Renal cortical epithelial cell (primary cell): ENCODE data around the gene EGFR. TPM values are rescaled to one million over a fixed set of nuclear protein-coding genes. Genes with fewer than 3 reads are reported as not detected.
A peak's percentile ranks its signal among the peaks of the same experiment; 100 is the strongest.

Experiments used
- DNase-seq: peaks from one replicate; pipeline ENCODE4 v3.0.0-alpha.2; 2011; ENCODE audit warnings: low read depth
- total RNA-seq: library from RNA; depleted of rRNA; stranded (reverse); fragments of >200 nt; gene quantifications from 2 replicates; pipeline ENCODE4 v1.2.3, GENCODE V29; 2014

EGFR gene
- total RNA-seq, 1 donor from 2014 or later: 97.1 TPM

DNA sequence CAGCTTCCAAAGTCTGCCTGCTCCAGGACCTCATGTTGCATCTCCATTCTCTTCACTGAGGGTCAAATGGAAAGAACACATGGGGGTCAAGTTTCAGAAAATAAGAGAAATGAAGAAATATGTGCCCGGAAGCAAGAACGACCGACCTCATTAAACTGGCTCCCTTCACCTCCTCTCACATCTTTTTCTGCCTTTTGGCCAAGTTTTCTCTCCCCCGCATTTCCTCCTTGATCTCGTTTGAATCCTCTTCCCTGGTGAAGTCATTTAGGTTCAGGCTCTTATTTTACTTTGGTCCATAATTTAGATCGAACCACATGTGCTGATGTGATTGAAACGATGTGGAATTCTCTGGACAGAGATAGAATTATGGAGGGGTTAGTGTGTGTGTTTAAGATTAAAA, 44.2 kb downstream of the EGFR start:
- no peak for DNase-seq

DNA sequence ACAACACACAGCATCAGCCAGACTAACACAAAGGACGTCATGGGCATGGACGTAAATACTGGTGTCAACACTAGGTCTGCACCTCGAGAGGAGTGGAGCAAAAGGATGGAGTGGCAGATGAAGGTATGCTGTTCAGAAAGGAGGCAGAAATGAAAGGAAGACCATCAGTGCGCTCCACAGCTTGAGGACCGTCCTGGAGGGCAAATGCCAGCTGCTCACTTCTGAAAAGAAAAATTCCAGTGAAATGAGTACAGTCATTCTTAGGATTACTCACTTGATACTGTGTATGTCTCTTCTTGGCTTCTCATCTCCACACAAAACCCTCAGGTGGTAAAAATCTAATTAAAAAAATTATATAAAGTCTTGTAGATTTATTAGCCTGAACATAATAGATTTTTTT, 44.8 kb downstream of the EGFR start:
- DNase-seq: peak; percentile 81

DNA sequence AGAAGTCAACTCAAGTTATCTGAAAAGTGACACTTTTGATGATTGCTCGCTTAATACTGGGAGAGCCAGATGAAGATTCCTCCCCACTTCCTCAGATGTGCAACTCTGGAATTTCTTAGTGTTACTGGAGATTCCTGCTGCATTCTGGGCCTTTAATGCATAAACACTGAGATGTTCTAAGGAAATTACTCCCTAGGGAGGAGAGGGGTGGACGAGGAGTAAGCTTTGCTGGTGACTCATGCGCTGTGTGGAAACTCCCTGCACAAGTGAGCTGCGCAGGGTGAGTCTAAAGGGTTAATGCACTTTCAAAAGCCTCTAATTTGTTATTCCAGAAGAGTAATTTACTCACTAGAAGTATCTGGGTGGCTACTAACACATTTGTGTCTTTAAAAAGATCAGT, 46.3 kb downstream of the EGFR start:
- peak; percentile 96 for DNase-seq

GRCh38 chr7:55065511-55066229, 46.9 kb downstream of the EGFR start:
- peak; percentile 95 for DNase-seq

- no peak for DNase-seq
These were observed 47.7 kb downstream of the EGFR start for GRCh38 chr7:55066524-55066923.

DNA sequence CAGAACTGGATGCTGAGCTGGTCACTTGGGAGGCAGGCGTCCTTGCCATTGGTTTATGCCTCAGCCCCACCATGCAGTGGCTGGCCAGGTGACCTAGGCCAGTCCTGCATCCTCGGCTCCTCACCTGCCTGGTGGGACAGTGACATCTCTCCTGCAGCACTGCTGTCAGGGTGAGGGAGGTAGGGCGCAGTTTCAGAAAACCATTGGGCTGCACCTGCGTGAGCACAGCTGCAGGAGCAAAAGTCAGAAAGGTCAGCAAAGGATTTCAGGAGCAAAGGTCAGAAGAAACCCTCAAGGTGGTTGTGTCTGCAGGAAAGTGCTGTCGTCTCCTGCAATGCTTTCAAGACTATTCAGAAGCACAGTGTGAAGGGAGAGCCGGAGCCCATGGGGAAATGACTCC, 48.1 kb downstream of the EGFR start:
- no peak for DNase-seq

DNA sequence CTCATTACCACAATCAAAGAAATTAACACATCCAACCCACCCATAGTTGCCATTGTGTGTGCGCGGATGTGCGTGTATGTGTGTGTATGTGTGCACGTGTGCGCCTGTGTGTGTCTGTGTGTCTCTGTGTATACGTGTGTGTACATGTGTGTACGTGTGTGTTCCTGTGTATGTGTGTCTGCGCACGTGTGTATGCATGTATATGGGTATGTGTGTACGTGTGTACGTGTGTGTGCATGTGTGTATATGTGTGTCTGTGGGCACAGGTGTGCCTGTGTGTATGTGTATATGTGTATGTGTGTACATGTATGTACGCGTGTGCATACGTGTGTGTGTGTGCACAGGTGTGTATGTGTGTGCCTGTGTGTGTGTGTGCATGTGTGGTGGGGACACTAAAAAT, 48.9 kb downstream of the EGFR start:
- DNase-seq: no peak

DNA sequence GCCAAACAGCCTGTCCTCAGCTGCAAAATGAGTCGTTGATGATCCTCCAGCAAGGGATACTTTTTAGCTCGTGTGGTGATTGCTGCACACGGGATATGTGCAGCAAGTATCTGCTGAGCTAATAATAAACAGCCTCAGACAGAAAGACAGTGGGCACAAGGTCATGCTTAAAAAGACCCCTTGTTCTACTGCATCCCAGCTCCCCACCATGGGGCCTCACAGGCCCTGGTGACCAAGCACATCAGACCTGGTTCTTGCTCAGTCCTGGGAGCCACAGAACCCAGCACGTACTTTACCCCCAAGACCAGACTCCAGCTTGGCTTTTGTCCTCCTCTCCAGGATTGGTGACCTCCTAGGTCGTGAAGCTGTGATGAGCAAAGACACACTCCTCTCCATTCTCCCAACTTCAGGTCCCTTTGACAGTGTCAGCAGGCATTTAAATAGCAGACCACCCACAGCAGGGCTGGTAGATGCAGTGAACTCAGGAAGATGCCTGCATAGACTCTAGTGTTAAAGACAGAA, 50.5 kb downstream of the EGFR start:
- no peak for DNase-seq

- peak; percentile 72 for DNase-seq
These were observed 51.5 kb downstream of the EGFR start for GRCh38 chr7:55070271-55070743.

DNA sequence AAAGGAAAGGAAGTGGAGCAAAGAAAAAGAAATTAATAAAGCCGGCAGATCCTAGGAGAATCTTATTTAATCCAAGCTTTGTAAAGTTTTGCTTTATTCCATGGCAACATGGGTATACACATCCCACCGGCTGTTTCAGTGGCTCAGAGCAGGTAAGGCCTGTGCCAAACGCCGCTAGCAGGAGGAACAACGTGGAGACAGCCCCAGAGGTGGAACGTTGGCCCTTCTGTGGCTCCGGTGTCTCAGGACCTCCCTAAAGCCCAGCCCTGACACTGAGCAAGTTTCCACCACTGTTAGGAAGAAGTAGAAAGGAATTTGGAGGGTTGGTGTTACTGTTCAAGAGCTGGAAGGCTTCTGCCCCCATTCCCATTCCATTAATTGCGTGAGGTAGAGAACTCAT, 52.0 kb downstream of the EGFR start:
- no peak for DNase-seq

- no peak for DNase-seq
These were observed 52.8 kb downstream of the EGFR start for GRCh38 chr7:55071411-55072175.

- no peak for DNase-seq
These were observed 53.4 kb downstream of the EGFR start for GRCh38 chr7:55072251-55072650.

GRCh38 chr7:55073051-55073511, 54.3 kb downstream of the EGFR start:
- DNase-seq: peak; percentile 76

- peak; percentile 94 for DNase-seq
These were observed 55.2 kb downstream of the EGFR start for GRCh38 chr7:55073976-55074528.

GRCh38 chr7:55075464-55076021, 56.7 kb downstream of the EGFR start:
- DNase-seq: no peak

DNA sequence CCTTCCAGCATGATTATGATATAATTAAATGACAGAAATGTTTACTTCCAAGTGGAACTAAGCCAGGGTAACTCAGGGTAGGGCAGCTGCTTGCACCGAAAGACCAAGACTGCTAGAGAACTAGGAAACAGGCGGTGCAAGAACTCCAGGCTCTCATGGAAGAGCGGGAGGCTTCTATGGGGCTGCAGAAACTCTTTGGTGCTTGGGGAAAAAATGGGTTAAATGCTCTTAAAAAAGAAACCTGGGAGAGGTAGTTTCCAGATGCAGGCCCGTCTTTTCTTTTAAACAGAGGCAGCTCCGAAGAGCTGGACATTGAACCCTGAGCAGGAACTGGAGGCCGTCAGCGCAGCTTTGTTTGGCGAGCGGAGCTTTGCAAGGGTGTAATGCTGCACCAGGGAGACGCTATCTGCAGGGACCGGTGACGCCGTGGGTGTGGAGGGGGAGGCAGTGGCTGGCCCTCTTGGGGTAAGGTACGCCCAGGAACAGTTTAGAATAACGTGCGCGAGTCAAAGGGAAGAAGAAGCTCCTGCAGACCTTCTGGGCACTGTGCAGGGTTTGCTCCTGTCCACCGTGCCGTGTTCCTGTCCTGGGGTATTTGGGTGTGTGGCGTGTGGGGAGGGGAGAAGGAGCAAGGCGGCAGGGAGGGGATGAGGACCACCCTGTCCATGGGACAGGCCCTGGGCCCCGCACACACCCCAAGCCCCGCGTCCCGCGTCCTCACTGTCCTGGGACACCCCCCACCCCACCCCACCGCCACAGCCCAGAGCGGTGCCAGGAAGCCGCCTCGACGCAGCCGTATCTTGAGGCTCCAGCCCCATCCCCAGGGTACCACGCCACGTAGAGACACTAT, 59.0 kb downstream of the EGFR start:
- DNase-seq: no peak

DNA sequence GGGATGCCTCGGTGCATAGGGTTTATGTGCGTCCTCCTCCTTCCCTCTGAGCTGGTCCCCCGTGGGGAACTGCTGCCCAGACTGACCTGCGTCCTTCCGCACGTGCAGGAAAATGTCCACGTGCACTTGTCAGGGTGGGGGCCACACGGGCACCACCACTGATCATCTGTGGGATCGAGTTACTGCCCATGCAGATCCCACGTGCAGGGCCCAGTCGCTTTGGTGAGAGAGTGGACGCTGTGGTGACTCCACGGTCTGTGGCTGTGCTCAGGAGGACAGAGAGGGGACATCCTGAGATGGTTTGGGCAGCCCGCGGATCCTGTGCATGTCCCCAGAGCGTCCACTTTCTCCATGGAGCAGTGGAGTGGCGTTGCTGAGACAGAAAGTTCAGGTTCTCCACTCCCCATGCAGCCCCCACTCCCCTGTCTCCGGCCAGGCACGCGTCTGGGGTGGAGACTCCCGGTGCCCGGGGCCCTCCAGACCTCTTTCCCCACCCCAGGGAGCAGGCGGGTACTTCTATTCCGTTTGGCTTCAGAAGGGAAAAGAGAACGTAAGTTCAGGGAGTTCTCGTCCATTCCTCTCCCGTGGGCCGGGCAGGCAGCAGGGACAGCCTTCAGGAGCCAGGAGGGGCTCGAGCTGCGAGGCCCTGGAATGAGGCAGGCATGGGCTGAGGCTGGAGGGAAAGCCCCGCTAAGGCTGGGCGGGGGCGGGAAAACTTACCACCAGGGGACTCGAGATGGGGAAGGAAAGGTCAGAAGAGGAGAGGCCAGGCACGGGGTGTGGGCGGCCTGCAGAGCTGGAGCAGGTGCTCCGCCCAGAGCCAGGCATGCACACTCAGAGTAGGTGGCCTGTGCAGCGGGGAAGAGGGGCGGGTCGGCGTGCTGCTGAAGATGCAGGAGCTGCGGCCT, 59.9 kb downstream of the EGFR start:
- DNase-seq: no peak

DNA sequence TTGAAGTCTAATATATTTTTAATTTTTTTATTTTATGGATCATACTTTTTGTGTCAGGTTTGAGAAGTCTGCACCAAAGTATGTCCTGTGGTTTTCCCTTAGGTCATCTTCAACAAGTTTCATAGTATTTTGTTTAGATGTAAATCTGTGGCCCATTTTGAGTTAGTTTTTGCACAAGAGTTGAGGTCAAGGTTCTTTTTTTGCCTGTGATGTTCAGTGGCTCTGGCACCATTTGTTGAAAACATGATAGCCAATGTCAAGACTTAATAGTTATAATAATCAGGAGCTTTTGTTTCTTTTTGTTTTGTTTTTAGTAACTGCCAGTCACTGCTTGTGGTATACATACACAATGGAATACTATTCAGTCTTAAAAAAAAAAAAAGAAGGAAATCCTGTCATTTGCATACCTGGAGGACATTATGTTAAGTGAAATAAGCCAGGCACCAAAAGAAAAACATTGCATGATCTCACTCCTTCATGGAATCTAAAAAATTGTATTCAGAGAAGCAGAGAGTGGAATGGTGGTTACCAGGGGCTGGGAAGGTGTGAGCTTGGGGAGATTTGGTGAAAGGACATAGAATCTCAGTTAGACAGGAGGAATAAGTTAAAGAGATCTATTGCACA, 61.3 kb downstream of the EGFR start:
- DNase-seq: no peak

DNA sequence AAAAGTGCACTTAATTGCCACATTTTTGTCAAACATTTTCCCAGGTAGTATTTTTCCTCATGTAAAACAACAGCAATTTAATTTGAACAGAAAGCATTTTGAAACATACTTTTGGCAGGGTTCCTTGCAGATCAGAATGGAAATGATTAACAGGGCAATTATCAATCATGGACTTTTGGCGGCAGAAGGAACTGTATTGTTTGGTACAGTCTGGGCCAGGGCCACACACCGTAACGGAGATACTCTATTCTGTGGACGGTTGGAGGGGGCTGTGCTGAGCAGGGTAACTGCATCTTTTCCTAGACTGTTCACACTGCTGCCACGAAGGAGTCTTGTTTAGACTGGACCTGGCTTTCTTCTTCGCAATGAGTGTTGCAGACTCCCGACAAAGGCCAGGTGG, 62.3 kb downstream of the EGFR start:
- DNase-seq: peak; percentile 58
